ENCODE results near the gene RRP9.

DNA sequence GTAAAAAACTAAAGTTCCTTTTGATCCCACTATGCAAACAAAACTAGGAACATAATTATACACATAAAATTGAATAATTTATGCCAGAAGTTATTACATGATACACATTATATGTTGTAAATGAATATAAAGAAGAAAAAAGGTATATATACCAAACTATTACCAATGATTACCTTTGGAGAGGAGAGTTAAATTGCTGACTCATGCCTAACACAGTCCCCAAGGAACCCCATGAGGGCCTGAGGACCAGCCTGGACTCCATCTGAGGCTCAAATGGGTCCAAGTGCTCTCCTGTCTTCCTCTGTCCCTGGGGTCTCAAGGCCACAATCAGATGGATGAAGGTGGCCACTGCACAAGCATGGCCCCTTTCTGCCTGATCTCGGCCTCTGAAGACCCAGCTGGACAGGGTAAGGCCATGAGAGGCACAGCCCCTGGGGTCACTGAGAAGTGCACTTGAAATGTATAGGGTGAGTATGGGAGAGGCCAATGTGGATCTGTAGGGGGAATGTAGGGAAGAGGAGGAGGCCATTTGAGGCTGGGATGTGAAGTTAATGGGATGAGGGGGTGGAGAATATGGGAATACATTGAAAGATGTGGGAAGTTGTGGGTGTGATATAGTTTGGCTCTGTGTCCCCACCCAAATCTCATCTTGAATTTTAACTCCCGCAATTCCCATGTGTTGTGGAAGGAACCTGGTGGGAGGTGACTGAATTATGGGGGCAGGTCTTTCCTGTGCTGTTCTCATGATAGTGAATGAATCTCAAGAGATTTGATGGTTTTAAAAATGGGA is 37.5 kb downstream of the RRP9 start:
- TF ChIP-seq ISL1 (CRISPR knock-in tag; IDR thresholded peaks at IDR 0.05): no peak
- no peak for TF ChIP-seq SNAI2 (CRISPR knock-in tag; IDR thresholded peaks at IDR 0.05)
- TF ChIP-seq, protein P1, sequence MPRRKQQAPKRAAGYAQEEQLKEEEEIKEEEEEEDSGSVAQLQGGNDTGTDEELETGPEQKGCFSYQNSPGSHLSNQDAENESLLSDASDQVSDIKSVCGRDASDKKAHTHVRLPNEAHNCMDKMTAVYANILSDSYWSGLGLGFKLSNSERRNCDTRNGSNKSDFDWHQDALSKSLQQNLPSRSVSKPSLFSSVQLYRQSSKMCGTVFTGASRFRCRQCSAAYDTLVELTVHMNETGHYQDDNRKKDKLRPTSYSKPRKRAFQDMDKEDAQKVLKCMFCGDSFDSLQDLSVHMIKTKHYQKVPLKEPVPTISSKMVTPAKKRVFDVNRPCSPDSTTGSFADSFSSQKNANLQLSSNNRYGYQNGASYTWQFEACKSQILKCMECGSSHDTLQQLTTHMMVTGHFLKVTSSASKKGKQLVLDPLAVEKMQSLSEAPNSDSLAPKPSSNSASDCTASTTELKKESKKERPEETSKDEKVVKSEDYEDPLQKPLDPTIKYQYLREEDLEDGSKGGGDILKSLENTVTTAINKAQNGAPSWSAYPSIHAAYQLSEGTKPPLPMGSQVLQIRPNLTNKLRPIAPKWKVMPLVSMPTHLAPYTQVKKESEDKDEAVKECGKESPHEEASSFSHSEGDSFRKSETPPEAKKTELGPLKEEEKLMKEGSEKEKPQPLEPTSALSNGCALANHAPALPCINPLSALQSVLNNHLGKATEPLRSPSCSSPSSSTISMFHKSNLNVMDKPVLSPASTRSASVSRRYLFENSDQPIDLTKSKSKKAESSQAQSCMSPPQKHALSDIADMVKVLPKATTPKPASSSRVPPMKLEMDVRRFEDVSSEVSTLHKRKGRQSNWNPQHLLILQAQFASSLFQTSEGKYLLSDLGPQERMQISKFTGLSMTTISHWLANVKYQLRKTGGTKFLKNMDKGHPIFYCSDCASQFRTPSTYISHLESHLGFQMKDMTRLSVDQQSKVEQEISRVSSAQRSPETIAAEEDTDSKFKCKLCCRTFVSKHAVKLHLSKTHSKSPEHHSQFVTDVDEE (CRISPR knock-in tag; IDR thresholded peaks at IDR 0.05): no peak
- TF ChIP-seq ZNF8 (CRISPR knock-in tag; IDR thresholded peaks at IDR 0.05): no peak
- no peak for TF ChIP-seq ZFP3 (CRISPR knock-in tag; IDR thresholded peaks at IDR 0.05)
- no peak for TF ChIP-seq ZNF565 (CRISPR knock-in tag; conservative IDR thresholded peaks at IDR 0.05; ENCODE audit: low read depth)
